Stimulated activated CD8-positive, alpha-beta memory T cell treated with anti-CD3 and anti-CD28 coated beads, Interleukin-4, amount 100 ng/mL, for 24 hours (primary cell): Measurements from ENCODE around the gene SMIM20.

Experiments
- DNase-seq: peaks from one replicate; pipeline ENCODE4 v3.0.0-alpha.2; 2020; ENCODE audit warnings: low read depth

Gene SMIM20

GRCh38 chr4:25926462-25926861 is 12.4 kb downstream of the SMIM20 start:
- DNase-seq: no peak

GRCh38 chr4:25927361-25928195 is 13.6 kb downstream of the SMIM20 start:
- no peak for DNase-seq

DNA sequence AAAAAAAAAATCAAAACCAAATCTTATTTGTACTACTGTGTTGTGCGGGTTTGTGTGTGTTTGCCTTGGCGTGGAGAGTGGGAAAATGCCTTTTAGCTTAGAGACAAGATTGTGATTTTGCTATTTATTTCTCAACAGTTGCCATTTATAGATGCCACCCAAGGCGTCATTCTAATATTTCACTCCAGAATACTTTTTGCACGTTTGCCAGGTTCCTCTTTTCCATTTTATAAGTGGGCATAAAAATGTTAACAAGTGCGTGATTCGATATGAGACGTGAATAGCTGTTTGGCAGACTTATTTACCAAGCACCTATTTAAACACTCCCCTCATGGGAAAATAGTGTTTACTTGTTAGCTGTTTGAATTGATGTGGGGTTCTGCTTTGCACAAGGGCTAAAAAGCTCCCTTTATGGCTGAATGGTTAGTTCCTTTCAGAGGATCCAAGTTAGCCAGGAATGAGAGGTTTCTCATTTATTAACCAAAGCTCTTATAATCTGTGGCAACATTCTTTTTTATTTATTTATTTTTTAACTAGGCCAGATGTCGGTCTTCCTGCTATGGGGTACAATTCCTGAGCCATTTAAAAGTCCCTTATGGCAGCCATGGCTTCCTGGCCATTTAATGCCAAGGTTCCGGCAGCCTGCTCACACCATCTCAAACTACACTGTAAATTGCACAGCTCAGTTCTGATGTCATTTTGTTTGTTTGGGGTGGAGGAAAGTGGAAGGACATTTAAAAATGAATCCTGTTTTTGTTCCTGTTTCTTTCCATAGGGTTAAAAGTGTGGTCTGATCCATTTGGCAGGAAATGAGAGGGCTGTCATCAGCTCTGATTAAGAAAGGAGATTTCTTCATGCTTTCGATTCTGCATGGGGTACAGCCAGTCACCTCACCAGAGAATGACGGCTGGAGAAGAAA is 14.6 kb downstream of the SMIM20 start:
- no peak for DNase-seq

DNA sequence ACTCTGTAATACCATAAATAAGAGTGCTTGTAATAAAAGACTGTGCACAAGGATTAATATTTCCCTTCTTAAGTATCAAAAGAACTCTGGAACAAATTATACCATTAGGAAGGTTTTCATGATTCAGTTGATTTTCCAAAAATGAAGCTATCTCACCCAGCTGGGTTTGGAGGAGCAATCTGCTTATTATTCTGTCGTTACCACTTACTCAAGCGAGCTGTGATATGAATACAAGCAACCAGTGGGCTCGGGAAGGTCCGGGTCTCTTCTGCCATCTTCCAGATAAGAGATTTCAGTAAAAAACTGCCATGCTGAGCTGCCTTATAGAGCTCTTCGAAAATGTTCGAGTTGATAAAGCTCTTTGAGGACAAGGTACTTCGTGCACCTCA is 15.3 kb downstream of the SMIM20 start:
- DNase-seq: no peak

DNA sequence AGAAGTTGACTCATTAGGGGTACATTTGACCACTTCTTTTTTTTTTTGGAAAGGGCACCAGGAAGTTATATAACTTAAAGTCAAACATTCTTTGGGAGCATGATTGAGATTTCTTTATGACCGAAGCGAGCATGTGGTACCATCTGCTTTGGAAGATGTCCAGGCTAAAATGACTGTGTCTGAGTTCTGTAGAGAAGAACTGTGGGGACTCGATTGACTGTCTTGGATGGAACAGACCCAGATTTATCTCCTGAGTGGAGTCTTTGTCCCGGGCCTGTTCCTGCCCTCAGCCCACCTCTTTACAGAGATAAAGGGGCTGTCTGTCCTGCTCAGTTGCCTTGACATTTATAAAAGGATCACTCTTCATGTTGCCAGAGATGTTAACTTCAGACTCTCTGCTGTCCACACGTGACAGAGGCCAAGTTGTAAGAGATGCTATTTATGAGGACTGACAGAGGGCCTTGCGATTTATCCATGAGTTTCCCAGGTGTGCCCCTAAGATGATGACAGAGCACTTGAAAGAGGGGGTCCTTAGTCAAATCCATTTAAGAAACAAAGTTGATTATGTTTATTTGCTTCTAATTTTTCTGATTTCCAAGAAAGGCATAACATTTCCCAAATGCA is 16.8 kb downstream of the SMIM20 start:
- no peak for DNase-seq

DNA sequence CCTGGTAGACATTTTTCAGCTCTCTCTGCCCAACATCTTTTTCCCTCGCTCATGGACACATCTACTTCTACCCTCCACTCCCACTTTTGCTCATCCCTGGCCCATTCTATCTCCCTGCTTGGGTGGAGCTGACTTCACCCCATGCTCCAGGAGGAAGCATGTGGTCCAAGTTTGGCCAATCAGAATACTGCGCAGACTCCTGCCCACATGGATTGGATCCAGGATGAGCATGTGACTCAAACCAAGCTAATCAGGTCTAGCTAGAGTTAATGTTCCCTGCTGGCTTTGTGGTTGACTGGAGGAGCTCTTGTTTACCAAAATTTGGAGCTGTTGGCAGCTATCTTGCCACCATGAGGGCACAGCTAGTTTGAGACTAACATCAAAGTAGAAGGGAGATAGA is 22.7 kb downstream of the SMIM20 start:
- no peak for DNase-seq

DNA sequence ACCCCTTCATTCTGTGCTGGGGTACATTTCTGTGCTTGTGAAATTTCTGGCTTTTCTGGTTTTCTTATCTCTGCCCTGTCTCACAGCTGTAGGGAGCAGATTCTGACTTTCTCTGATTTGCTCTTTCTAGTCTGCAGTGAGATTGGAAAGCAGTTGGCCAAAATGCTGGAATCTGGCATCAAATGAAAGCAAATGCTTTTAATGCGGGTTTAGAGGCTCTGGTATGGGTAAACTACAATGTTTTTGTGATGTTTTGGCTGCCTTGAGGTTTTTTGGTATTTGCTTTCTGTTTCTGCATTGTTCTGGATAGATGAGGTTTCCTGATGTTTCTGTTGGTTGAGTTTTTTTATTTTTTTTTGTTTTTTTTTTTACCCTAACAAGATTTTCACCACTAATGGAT is 23.8 kb downstream of the SMIM20 start:
- DNase-seq: no peak

DNA sequence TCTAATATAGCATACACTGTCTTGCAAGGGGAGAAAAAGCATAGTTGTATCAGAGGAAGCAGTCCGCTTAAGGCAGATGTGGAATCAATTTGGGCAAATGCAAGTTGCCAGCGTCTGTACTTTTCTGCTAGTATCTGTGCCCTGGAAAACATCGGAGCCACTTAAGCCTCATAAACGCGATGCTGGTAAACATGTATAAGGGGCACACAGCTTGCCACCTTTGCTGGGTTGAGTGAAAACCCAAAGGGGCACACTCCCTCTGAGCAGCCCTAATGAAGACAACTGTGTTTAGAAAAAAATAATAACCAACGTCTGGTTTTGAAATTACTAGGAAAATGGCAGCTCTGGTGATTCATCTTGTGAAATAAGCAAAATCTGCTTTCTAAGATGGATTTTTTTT is 24.3 kb downstream of the SMIM20 start:
- no peak for DNase-seq

- DNase-seq: peak; percentile 11
Measured at GRCh38 chr4:25938787-25939186, 24.8 kb downstream of the SMIM20 start.

DNA sequence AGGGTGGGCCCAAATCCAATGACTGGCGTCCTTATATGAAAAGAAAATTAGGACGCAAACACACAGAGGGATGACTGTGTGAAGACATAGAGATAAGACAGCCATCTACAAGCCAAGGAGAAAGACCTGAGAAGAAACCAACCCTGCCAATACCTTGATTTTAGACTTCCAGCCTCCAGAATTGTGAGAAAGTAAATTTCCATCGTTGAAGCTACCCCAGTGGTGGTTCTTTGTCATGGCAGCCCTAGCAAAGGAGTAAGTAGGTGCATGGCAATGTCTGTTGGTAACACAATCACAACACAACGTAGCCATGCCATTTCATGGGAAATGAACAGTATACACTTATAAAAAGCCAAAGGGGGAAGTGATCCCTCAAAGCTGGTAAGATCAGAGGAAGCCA is 25.3 kb downstream of the SMIM20 start:
- no peak for DNase-seq

DNA sequence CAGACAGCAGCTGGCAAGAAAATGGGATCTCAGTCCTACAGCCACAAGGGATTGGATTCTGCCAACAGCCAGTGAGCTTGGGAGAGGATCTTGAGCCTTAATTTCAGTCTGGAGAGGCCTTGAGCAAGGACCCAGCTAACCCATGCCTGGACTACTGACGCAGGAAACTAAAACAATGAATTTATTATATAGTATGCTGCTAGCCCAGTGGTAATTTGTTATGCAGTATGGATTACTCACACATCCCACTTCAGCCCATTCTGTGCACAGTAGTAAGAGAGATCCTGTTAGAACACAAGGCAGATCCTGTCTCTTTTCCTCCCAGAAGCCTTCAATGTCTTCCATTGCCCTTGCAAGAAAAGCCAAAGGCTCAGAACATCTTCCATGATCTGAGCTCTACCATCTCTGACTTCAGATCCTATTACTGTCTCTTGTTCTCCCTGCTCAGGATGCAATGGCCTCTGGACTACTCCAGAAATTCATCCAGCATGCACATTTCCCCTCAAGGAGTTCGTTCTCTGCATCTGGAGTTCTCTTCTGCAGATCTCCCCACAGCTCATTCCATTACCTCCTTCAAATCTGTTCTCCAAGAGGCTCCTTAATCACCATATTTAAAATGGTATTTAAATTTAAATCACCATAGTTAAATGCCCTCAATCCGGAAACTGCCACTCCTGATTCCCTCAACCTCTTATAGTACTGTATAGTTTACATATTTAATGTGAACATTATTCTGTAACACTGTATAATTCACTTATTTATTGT is 27.6 kb downstream of the SMIM20 start:
- DNase-seq: no peak

DNA sequence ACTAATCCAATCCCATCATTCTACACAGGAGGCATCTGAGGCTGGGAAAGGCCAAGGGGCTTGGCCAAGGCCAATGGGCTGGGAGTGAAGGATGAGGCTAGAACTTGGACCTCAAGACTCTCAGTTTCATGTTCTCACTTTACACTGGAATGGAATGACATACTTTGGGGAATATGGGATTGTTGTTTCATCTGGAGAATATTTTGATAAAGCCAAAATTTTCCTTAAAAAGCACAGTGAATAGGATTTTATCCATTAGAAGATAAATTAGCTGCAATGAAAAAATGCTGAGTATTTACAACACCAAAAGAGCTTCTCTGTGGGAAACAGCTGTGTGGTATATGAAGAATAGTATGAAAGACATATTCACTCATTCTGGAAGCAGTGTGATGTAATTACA is 29.3 kb downstream of the SMIM20 start:
- no peak for DNase-seq

DNA sequence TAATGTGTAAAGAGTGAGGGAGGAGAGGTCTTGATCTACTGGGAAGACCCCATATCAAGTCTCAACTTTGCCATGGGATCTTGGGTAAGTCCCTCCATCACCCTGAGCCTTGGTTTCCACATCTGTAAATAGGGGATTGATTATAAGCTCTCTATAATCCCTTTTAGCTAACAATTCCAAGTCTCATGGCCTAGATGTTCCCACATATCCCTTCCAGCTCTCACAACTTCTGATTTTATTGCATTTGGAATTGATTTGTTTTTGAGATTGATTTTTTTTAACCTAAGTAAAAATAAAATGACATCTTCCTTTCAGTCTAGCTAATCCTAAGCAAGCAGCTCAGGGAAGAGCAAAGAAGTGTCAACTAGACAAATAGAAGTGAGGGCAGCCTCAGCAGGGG is 29.8 kb downstream of the SMIM20 start:
- DNase-seq: no peak

- DNase-seq: no peak
Measured at GRCh38 chr4:25948051-25948450, 34.0 kb downstream of the SMIM20 start.

DNA sequence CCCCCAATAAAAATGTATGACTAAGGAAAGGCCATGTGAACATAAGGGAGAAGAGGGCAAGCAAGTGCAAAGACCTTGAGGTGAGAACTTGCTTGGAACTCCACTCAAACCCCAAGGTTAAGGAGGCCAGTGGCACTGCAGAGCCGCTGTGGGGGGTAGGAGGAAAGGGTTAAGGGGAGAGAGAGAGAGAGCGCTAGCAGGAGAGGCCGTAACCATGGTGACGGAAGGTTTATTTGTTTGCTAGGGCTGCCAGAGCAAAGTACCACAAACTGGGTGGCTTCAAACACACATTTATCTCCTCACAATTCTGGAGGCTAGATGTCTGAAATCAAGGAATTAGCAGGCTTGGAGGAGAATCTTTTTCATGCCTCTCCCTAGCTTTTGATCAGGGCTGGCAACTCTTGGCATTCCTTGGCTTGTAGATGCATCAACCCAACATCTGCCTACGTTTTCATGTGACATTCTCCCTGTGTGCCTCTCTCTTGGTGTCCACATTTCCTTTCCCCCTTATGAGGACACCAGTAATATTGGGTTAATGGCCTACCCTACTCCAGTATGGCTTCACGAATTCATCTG is 35.2 kb downstream of the SMIM20 start:
- DNase-seq: no peak

- no peak for DNase-seq
Measured at GRCh38 chr4:25949994-25950393, 36.0 kb downstream of the SMIM20 start.

DNA sequence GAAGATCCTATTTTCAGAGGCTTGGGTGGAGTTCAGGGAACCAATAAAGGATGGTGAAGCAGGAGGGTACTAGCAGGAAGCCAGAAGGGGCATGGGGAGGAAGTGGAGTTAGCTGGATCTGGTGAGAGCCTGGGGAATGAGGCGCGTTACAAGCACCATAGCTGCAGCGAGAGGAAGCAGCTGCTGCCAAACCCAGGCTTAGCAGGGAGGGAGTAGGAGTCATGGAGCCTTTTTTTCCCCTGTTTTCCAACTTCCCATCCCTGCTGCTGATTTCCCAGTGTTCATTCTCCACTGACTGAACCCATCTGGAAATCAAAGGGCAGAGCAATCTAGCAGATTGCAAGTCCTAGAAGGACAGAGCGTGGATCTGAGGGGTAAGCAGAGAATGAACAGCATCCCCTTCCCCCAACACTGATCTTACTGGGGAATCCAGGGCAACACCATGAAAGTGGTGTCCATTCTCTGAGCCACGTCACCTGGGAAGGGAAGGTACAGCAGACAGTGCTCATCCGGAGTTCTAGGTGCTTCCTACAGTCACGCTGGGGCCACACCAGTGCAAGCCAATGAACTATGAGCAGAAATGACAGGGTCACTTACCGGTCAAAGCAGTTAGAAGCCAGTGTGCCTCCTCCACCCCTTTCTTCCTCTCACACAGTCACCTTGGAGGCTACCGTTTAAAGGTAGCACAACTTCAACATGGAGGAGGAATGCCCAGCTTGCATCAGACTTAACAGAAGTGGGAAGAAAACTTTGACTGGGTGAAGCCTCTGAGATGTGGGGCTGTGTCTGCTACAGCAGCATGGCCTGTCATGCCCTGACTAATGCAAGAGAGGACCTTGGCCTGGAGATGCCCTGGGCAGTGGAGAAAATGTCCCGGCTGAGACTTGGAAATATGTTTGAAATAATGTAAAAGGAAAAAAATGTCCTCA is 36.7 kb downstream of the SMIM20 start:
- DNase-seq: no peak

DNA sequence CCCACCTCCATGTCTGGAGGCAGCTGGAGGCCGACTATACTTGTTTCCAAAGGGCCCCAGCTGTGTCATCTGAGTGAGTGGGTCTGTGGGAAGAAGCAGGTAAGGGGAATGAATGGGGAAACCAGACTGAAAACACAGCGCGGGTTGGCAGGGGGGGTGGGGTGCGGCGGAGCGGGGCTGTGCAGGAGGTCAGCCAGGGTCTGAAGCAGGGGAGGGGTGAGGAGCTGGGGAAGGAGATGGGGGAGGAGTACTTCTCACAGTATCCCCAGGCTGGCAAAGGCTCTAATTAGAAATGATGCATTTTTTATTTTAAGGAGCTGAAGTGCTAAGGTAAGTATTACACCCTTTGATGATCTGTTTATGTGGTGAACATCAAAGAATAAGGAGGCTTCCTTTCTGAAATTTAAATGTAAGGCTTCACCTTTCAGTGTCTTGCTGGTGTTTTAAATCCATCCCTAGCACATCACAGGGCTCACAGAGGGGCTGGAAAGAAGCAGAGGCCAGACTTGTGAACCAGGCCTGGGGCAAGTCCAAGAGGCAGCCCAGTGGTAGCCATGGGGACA is 37.5 kb downstream of the SMIM20 start:
- DNase-seq: no peak

- no peak for DNase-seq
Measured at GRCh38 chr4:25953740-25954139, 39.7 kb downstream of the SMIM20 start.

GRCh38 chr4:25954293-25954904 is 40.4 kb downstream of the SMIM20 start:
- DNase-seq: no peak
